Esophagus muscularis mucosa (tissue), 4 donors: ENCODE results near the gene DNMT3B. TPM values are rescaled to one million over a fixed set of nuclear protein-coding genes. Genes with fewer than 3 reads are reported as not detected.

Experiments used
- DNase-seq: peaks from one replicate; pipeline ENCODE4 v3.0.0-alpha.2; 2017; ENCODE audit errors: extremely low spot score
- H3K27ac ChIP-seq, 4 donors: fragments of 200-600 bp; sonication (generic); replicated peaks in 1 of 4; 1 replicate in 3 of 4; 2 replicates in 1 of 4; pipeline ENCODE4 v1.5.1; 2016 to 2019; ENCODE audit warnings: mild to moderate bottlenecking in 1 of 4
- H3K27me3 ChIP-seq, 4 donors: fragments of 200-600 bp; sonication (generic); one replicate each; pipeline versions ENCODE4 v1.5.1 to v1.6.0; 2016 to 2019
- H3K36me3 ChIP-seq, 4 donors: fragments of 200-600 bp; sonication (generic); one replicate each; pipeline ENCODE4 v1.5.1; 2016 to 2019
- H3K4me1 ChIP-seq, 4 donors: fragments of 200-600 bp; sonication (generic); one replicate each; pipeline ENCODE4 v1.5.1; 2016 to 2019
- H3K4me3 ChIP-seq, 4 donors: fragments of 200-600 bp; sonication (generic); 1 replicate in 2 of 4; 2 replicates in 2 of 4; pipeline ENCODE4 v1.5.1; 2016 to 2019; ENCODE audit warnings: mild to moderate bottlenecking in 4 of 4, moderate library complexity in 1 of 4
- H3K9me3 ChIP-seq, 4 donors: fragments of 200-600 bp; sonication (generic); 1 replicate in 3 of 4; 2 replicates in 1 of 4; pipeline ENCODE4 v1.5.1; 2016 to 2019
- EP300 ChIP-seq: sonication (generic); formaldehyde crosslinking; IDR thresholded peaks from one replicate; pipeline ENCODE4 v1.6.1; 2017; ENCODE audit warnings: antibody characterized with exemption
- POLR2A ChIP-seq: fragments of 450-650 bp; IDR thresholded peaks from one replicate; pipeline ENCODE4 v1.6.1; 2017; ENCODE audit warnings: antibody characterized with exemption, moderate library complexity, mild to moderate bottlenecking, low read depth
- POLR2AphosphoS5 ChIP-seq, 2 donors: sonication (generic); formaldehyde crosslinking; IDR thresholded peaks; one replicate each; pipeline ENCODE4 v1.6.1; 2017; ENCODE audit warnings: antibody characterized with exemption in 2 of 2
- WGBS: methylation state at CpG from one replicate; pipeline ENCODE4 v1.1.5; 2018; 5-methylcytosine and 5-hydroxymethylcytosine counted together
- intact Hi-C: fragments of 100-400 bp; cut with DNase I; formaldehyde crosslinking; loops from one replicate; pipeline ENCODE4 v1.15.1; 2023
- total RNA-seq, 4 donors: library from RNA; depleted of rRNA; stranded (reverse); fragments of >200 nt; gene quantifications; one replicate each; pipeline versions ENCODE4 v1.1.0 to v1.2.1, GENCODE V29; 2016
- TF ChIP-seq, protein P1 (sequence below), 3 experiments: fragments of 200-600 bp in 2 of 3; fragments of 450-650 bp in 1 of 3; sonication (generic) in 2 of 3; IDR thresholded peaks; one replicate each; pipeline ENCODE4 v1.5.1; 2017 to 2019; ENCODE audit warnings: antibody characterized with exemption in 3 of 3, mild to moderate bottlenecking in 2 of 3, moderate library complexity in 1 of 3

Gene DNMT3B
- total RNA-seq, 4 donors from 2014 or later = 0.40 to 0.97 (median 0.66) TPM

DNA sequence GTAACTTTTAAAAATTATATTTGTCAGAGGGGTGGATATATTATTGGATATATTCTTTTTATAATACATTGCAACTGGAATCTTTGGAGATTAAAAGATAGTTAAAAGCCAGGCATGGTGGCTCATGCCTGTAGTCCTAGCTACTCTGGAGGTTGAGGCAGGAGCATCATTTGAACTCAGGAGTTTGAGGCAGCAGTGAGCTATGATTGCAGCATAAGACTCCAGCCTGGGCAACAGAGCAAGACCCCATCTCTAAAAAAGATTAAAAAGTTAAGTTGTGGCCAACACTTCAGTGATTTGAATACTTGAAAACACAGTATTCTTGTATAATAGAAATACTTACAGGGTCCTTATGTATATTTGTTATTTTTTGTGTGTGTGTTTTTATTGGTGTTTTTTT, 72.8 kb downstream of the DNMT3B start:
- Histone ChIP-seq H3K27me3 (no peaks in the 10 kb centered on the region), H3K27ac (no peak overlapping the region), H3K4me1 (peaks cover 7 to 22% (median 15%) of the 10 kb centered on the region in 4 donors), H3K4me3 (no peak overlapping the region), H3K36me3 (peaks cover 26 to 68% (median 55%) of the 10 kb centered on the region in 4 donors), H3K9me3 (no peaks in the 10 kb centered on the region)
- intact Hi-C loops = no loop called here
- TF ChIP-seq POLR2A = no peak
- TF ChIP-seq, protein P1, sequence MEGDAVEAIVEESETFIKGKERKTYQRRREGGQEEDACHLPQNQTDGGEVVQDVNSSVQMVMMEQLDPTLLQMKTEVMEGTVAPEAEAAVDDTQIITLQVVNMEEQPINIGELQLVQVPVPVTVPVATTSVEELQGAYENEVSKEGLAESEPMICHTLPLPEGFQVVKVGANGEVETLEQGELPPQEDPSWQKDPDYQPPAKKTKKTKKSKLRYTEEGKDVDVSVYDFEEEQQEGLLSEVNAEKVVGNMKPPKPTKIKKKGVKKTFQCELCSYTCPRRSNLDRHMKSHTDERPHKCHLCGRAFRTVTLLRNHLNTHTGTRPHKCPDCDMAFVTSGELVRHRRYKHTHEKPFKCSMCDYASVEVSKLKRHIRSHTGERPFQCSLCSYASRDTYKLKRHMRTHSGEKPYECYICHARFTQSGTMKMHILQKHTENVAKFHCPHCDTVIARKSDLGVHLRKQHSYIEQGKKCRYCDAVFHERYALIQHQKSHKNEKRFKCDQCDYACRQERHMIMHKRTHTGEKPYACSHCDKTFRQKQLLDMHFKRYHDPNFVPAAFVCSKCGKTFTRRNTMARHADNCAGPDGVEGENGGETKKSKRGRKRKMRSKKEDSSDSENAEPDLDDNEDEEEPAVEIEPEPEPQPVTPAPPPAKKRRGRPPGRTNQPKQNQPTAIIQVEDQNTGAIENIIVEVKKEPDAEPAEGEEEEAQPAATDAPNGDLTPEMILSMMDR (IDR thresholded peaks at IDR 0.05) = no peak
- TF ChIP-seq POLR2AphosphoS5 (IDR thresholded peaks at IDR 0.05) = no peak
- TF ChIP-seq EP300 = no peak
- no peak for DNase-seq

DNA sequence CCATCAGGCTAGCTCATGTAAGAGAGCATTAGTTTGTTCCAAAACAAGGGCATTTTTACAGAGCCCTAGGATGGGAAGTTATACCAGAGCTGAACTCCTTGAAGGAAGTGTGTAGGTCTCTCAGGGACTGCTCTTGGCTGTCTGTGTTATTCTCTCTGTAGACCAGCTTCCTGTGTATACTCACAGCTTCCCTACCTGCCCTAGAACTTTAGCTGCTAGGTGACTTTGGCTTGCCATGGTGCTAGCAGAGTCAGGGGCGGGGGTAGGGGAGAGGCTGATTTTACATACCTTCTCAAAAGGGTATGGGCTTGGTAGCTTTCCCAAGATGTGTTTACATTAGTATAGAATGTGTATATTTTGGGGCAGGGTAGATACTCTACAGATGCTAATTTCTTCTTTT, 75.0 kb downstream of the DNMT3B start:
- 17% methylated on average over 1 of the region's 1 CpG for WGBS
- no peak overlapping the region for H3K27ac ChIP-seq
- H3K4me3 ChIP-seq = no peak overlapping the region
- TF ChIP-seq EP300 = no peak
- TF ChIP-seq, protein P1 (IDR thresholded peaks at IDR 0.05) = no peak
- TF ChIP-seq POLR2AphosphoS5 (IDR thresholded peaks at IDR 0.05) = no peak
- no peak for TF ChIP-seq POLR2A
- no peaks in the 10 kb centered on the region for H3K27me3 ChIP-seq
- H3K4me1 ChIP-seq = peaks cover 3 to 11% (median 5%) of the 10 kb centered on the region in 4 donors
- H3K9me3 ChIP-seq = no peaks in the 10 kb centered on the region
- intact Hi-C loops = no loop called here
- DNase-seq = no peak
- H3K36me3 ChIP-seq = peaks cover 41 to 87% (median 72%) of the 10 kb centered on the region in 4 donors

DNA sequence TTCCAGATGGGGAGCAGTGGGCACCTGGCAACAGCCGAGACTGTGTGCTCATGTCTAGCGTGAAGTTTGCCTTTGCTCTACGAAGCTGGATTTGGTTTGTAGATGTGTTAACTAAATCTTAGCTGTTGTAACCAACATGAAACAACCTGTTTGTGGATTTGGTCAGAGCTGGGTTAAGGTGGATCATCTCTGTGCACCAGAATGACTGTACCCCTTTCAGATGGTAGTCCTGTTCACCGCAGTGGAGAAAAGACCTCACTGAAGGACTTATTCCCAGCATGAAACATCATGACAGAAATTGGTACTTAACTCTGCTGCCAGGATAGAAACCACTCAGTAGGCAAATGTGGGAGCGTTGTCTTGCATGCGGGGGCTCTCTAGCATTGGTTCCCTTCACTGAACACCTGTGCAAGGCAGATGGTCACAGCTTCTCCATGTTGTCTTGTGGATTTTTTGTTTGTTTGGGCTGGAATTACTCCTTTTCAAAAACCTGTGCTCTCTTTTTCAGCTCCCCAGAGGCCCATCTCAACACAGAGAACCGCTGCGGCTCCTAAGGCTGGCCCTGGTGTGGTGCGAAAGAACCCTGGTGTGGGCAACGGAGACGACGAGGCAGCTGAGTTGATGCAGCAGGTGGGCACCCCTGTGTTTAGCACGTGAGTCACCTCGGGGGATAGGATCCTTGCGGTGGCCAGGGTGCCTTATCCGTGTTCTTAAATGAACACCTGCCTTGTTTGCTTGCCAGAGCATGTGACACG, 77.2 kb downstream of the DNMT3B start:
- TF ChIP-seq, protein P1 (IDR thresholded peaks at IDR 0.05) = no peak
- TF ChIP-seq EP300 = no peak
- TF ChIP-seq POLR2AphosphoS5 (IDR thresholded peaks at IDR 0.05) = no peak
- TF ChIP-seq POLR2A = no peak
- H3K27ac ChIP-seq = no peak overlapping the region
- peaks cover 0 to 6% (median 0%) of the 10 kb centered on the region in 4 donors for H3K4me1 ChIP-seq
- no peak overlapping the region for H3K4me3 ChIP-seq
- DNase-seq = no peak
- no peaks in the 10 kb centered on the region for H3K27me3 ChIP-seq
- WGBS = 93% methylated on average over 17 of the region's 17 CpGs
- peaks cover 46 to 86% (median 76%) of the 10 kb centered on the region in 4 donors for H3K36me3 ChIP-seq
- no peaks in the 10 kb centered on the region for H3K9me3 ChIP-seq
- intact Hi-C loops = no loop called here

DNA sequence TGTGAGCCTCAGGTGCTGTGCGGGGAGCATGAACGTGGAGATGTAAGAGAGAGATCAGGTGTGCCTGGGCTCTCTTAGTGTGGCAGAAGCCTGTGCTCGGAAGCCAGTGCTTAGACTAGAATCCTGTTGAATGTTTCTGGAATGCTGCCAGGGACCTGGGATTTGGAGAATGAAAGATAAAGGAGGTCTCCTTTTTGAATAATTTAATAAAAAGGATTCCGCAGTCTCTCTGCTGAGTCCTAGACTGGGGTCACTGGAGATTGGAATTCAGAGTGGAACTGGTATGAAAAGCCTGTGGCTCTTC, 77.7 kb downstream of the DNMT3B start:
- TF ChIP-seq, protein P1 (IDR thresholded peaks at IDR 0.05) = no peak
- TF ChIP-seq POLR2A = no peak
- peaks cover 0 to 6% (median 0%) of the 10 kb centered on the region in 4 donors for H3K4me1 ChIP-seq
- no peak overlapping the region for H3K4me3 ChIP-seq
- 83% methylated on average over 4 of the region's 4 CpGs for WGBS
- peaks cover 46 to 88% (median 78%) of the 10 kb centered on the region in 4 donors for H3K36me3 ChIP-seq
- H3K27me3 ChIP-seq = no peaks in the 10 kb centered on the region
- DNase-seq = no peak
- H3K27ac ChIP-seq = no peak overlapping the region
- H3K9me3 ChIP-seq = no peaks in the 10 kb centered on the region
- intact Hi-C loops = no loop called here

DNA sequence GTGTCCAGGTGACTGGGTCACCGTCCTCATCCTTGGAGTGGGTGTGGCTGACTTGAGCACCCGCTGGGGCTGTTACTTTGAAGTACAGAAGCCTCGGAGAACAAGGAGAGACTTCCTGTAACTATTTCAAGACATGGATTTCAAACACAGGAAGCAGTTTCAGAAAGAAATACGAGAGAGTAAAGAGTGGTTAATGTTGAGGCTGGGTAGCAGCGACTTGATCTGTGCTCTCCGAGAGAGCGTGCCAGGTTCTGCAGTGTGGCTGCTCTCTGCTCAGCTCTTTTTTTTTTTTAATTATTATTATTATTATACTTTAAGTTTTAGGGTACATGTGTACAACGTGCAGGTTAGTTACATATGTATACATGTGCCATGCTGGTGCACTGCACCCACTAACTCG, 79.0 kb downstream of the DNMT3B start:
- no peak for DNase-seq
- intact Hi-C loops = no loop called here
- H3K27me3 ChIP-seq = no peaks in the 10 kb centered on the region
- 64% methylated on average over 9 of the region's 9 CpGs for WGBS
- no peak overlapping the region for H3K4me3 ChIP-seq
- H3K4me1 ChIP-seq = peaks cover 0 to 10% (median 1%) of the 10 kb centered on the region in 4 donors
- H3K36me3 ChIP-seq = peaks cover 47 to 88% (median 80%) of the 10 kb centered on the region in 4 donors
- H3K9me3 ChIP-seq = no peaks in the 10 kb centered on the region
- TF ChIP-seq EP300 = no peak
- TF ChIP-seq POLR2A = no peak
- TF ChIP-seq, protein P1 (IDR thresholded peaks at IDR 0.05) = no peak
- TF ChIP-seq POLR2AphosphoS5 (IDR thresholded peaks at IDR 0.05) = no peak
- H3K27ac ChIP-seq = no peak overlapping the region
